Measurements from ENCODE around the gene ZNF777.

- TF ChIP-seq CTCF (IDR thresholded peaks at IDR 0.05): no peak
- TF ChIP-seq POLR2A (IDR thresholded peaks at IDR 0.05): no peak
These were observed 10.0 kb downstream of the ZNF777 start for GRCh38 chr7:149450821-149451220.
